ENCODE measurements around the gene RAB31.

DNA sequence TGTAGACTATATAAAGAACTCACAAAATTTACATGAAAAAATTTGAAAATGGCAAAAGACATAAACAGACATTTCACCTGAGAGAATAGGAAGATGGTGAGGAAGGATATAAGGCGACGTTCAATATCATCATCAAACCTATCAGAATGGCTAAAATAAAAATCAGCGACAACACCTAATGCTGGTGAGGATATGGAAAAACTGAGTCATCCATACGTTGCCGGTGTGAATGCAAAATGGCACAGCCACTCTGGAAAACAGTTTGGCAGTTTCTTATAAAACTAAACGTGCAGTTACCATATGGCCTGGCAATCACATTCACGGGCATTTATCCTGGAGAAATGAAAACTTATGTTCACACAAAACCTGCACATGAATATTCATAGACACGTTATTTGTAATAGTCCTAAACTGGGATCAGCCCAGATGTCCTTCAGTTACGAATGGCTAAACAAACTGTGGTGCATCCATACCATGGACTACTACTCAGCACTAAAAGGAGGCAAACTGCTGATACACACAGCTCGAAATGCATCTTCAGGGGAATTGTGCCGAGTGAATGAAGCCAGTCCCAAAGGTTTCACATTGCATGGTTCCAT is 114.6 kb downstream of the RAB31 start:
- TF ChIP-seq, protein P1, sequence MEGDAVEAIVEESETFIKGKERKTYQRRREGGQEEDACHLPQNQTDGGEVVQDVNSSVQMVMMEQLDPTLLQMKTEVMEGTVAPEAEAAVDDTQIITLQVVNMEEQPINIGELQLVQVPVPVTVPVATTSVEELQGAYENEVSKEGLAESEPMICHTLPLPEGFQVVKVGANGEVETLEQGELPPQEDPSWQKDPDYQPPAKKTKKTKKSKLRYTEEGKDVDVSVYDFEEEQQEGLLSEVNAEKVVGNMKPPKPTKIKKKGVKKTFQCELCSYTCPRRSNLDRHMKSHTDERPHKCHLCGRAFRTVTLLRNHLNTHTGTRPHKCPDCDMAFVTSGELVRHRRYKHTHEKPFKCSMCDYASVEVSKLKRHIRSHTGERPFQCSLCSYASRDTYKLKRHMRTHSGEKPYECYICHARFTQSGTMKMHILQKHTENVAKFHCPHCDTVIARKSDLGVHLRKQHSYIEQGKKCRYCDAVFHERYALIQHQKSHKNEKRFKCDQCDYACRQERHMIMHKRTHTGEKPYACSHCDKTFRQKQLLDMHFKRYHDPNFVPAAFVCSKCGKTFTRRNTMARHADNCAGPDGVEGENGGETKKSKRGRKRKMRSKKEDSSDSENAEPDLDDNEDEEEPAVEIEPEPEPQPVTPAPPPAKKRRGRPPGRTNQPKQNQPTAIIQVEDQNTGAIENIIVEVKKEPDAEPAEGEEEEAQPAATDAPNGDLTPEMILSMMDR (optimal IDR thresholded peaks at IDR 0.05 in 1 of 3, IDR thresholded peaks at IDR 0.05 in 1 of 3, conservative IDR thresholded peaks at IDR 0.05 in 1 of 3; ENCODE audit: extremely low read depth in 1 of 3, insufficient read depth in 2 of 3, low read length in 3 of 3): no peak
- TF ChIP-seq EZH2 (IDR thresholded peaks at IDR 0.05; ENCODE audit: low read length): no peak

Measured in keratinocyte (primary cell).